HG03159 (cell line): Measurements from ENCODE around the gene GRK6.

Source experiments
- ATAC-seq: cut with Tn5 transposase; IDR thresholded peaks from one replicate; pipeline ENCODE4 v1.9.1; 2021; ENCODE audit warnings: mild to moderate bottlenecking, moderate library complexity; ENCODE audit not compliant: unreplicated experiment

The GRK6 gene

GRCh38 chr5:177452688-177453638 lies 26.5 kb downstream of the GRK6 start:
- no peak for ATAC-seq

DNA sequence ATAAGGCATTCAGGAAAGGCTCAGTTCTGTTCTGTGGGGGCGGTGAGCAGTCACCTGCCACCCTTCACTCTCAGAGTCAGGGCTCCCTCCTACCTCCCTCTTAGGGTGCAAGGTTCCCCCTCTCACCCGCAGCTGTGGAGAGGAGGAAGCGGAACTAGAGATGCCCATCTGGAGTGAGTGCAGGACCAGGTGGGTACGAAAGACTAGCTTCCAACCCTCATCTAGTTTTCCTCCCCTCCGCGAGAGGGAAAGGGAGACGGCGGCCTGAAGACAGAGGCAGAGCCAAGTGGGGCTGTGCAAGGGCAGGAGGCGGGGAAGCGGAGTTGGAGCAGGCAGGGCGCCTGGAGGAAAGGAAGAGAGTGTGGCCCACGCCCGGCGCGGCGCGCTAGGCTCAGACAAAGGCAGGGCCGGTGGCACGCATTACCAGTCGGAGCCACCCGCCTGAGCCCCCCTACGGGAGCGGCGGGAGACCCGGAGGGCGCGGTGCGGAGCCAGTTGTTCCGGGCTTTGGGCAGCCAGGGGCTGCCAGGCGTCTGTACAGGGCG lies 27.4 kb downstream of the GRK6 start:
- ATAC-seq, result peak; percentile 3

GRCh38 chr5:177454397-177455035 lies 28.0 kb downstream of the GRK6 start:
- ATAC-seq, result peak; percentile 42

DNA sequence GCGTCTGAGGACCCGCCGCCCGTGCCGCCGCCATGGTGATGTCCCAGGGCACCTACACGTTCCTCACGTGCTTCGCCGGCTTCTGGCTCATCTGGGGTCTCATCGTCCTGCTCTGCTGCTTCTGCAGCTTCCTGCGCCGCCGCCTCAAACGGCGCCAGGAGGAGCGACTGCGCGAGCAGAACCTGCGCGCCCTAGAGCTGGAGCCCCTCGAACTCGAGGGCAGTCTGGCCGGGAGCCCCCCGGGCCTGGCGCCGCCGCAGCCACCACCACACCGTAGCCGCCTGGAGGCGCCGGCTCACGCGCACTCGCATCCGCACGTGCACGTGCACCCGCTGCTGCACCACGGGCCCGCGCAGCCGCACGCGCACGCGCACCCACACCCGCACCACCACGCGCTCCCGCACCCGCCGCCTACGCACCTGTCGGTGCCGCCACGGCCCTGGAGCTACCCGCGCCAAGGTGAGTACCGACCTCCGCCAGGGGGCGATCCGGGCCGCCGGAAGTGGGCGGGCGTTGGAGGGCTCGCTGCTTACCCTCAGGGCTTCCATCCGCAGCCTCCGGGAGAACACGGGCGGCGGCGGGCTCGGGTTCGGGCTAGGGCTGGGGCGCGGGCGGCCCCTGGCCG lies 28.7 kb downstream of the GRK6 start:
- ATAC-seq, result peak; percentile 43

GRCh38 chr5:177455661-177456590 lies 29.4 kb downstream of the GRK6 start:
- ATAC-seq, result peak; percentile 19

- ATAC-seq, result no peak
These were observed 30.1 kb downstream of the GRK6 start for GRCh38 chr5:177456591-177456964.

GRCh38 chr5:177456976-177457851 lies 30.7 kb downstream of the GRK6 start:
- peak; percentile 43 for ATAC-seq

DNA sequence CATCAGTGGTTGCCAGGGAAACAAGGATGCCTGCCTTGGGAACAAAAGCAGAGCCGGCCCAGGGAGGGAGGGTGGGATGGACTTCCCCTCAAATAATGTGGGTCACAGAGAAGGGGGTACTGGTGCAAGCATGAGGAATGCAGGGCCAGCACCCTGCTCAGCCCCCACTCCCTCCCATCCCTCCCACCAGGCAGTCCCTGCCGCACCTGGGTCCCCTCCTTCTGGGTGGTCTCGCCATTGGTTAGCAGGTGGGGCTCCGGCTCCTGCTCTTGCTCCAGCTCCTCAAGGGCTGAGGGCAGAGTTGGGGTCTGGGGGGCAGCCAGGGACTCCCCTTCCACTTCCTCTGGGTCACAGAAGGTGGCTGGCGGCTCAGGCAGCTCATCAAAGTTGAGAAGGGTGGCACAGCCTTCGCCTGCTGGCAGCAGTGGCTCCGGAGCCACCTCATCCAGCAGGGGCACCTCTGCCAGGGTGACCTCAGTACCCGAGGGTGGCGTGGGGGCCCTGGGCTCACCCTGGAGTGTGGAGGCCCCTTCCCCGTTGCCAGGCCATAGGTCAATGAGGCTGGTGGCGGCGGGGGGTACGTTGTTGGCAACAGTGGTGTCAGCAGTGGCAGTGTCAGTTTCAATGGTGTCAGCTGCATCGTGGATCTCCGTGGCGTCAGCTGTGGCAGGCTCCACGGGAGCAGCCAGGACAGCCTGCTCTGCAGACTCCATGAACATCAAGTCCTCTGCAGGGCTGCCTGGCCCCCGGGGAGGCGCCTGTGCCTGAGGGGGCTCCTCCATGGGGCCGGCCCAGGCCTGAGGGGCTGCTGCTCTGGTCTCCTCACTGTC lies 31.6 kb downstream of the GRK6 start:
- ATAC-seq, result no peak

DNA sequence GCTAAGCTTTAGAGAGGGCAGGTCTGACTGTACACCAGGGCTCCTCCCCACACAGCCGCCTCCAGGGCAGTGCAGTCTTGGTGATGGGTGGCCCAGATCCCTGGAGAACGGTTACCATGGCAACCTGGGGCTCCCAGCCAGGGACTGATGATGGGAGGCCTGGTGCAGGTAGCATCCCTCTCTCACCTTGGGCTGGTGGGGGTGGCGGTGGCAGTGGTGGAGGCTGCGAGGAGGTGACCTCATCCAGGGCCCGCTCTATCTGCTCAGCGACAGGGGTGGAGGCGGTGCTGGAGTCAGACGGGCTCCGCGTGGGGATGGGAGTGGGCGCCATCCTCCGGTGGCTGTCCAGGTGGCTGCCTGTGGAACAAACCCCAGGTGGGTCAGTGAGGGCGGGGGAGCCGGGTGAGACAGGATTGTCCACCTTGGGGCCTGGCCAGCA lies 32.5 kb downstream of the GRK6 start:
- ATAC-seq, result no peak

DNA sequence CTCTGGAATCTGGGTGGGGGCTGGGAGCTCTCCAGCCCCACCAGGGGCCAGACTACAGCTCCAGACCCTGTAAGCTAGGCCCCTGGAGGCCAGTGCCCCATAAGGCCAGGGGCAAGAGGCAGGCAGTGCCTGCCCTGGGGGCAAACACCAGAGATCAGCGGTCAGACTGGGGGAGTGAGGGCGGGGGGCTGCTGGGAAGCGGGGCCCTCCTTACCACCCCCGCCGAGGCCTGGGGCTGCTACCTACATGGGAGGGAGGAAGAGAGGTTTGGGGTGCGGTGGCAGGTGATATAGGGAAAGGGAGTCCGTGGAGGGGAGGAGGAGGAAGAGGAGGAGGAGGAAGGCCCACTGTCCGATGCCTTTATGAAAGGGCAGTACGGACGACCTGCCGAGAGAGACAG lies 32.9 kb downstream of the GRK6 start:
- no peak for ATAC-seq

DNA sequence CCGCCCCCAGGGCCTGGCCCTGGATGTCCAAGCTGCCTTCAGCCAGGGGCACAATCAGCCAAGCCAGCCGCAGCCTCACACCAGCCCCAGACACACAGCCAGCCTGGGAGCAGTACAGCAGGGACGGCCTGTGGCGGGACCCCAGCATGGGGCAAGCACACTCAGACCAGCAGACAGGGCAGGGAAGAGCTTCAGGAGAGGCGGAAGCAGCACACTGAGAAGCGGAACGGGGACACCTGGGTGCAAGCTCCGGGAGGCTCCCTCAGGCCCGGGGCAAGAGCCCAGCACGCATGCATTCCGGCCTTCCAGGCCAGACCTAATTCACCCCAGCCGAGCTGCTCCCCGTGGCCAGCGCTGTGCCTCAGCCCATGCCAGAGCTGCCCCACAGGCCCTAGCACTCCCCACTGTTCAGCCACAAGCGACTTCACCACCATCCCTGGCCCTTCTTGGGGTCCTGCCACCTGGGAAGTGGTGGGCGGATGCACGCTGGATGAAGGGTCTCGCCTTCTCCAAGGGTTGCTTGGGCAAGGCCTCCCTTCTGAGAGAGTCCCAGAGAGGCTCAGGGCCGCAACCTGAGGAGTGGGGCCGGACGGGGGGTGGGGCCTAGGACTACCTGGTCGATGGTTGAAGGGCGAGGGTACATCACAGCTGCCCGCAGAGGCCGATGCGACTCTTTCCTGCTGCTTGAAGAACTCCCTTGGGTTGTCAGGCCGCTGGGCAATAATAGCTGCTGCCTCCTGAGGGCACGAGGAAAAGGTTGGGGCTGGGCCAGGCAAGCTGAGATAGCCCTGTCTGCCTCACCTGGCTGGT lies 33.5 kb downstream of the GRK6 start:
- no peak for ATAC-seq

GRCh38 chr5:177462021-177462670 lies 35.7 kb downstream of the GRK6 start:
- no peak for ATAC-seq

- no peak for ATAC-seq
These were observed 38.6 kb downstream of the GRK6 start for GRCh38 chr5:177465044-177465443.

DNA sequence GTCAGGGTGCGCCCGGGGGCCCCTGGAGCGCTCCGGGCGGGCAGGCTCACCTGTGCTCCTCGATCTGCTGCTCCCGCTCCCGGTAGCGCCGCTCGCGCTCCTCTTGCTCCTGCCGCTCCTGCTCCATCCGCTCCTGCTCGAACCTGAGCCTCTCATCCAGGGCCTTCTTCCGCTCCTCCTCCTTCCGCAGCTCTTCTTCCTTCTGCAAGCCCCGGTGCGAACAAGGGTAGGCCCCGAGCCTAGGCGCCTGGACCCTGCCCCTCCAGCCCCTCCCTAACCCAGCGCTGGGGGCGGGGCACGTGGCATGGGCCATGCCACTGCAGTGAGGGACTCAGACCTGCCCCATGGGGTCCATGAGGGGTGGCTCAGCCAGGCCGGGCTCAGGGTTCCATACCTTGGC lies 40.4 kb downstream of the GRK6 start:
- ATAC-seq, result no peak

GRCh38 chr5:177467436-177467835 lies 41.0 kb downstream of the GRK6 start:
- no peak for ATAC-seq

GRCh38 chr5:177468329-177468684 lies 41.8 kb downstream of the GRK6 start:
- no peak for ATAC-seq
